ENCODE data around the gene PAPLN.

Gene PAPLN

GRCh38 chr14:73261520-73262426 is 24.5 kb downstream of the PAPLN start:
- DNase-seq: no peak

DNA sequence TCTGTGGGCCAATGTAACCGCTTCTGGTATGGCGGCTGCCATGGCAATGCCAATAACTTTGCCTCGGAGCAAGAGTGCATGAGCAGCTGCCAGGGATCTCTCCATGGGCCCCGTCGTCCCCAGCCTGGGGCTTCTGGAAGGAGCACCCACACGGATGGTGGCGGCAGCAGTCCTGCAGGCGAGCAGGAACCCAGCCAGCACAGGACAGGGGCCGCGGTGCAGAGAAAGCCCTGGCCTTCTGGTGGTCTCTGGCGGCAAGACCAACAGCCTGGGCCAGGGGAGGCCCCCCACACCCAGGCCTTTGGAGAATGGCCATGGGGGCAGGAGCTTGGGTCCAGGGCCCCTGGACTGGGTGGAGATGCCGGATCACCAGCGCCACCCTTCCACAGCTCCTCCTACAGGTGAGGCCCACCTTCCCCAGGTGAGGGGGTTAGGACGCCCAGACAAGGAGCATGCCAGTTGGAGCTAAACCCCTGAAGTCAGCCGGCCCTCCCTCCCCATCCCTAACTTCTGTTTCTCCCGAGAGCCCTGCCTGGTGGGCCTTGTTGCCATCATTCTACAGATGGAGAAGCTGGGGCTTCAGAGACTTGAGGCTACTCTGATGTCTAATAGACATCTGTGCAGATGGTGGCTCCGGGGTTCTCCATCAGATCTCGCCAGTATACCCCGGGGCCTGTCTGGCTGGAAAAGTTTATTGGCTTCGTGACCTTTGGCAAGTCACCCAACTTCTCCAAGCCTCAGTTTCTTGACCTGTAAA is 25.3 kb downstream of the PAPLN start:
- no peak for DNase-seq

- peak in 2 of 3 experiments; percentile 33 to 41 for DNase-seq
Measured at GRCh38 chr14:73263606-73264005, 26.3 kb downstream of the PAPLN start.

DNA sequence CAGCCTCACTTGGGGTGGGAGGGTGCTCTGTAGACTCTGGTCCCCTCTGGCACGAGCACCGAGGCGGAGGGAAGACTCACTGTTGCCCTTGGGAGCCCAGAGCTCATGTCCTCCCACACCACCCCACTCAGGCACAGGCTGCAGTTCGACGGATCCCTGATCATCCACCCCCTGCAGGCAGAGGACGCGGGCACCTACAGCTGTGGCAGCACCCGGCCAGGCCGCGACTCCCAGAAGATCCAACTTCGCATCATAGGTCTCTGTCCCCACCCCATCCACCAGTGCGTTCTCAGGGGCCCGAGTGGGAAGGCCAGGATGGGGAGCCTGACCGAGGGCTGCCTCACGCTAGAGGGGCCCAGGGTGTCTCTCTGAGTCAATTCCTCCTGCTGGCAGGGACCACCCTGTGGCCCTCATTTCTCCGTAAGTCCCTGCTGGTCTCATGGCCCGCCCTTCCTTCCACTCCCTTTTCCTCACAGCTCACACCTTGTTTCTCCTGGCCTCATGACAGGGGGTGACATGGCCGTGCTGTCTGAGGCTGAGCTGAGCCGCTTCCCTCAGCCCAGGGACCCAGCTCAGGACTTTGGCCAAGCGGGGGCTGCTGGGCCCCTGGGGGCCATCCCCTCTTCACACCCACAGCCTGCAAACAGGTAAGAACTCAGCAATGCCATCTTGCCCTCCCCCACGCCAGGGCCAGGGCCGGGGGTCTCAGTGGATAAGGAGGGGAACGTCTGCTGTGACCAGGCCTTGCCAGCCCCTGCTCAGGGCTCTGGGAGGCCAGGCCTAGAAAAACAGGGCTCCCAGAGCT is 27.0 kb downstream of the PAPLN start:
- peak in 1 of 3 experiments; percentile 41 for DNase-seq

- no peak for DNase-seq
Measured at GRCh38 chr14:73264885-73265720, 27.8 kb downstream of the PAPLN start.

- DNase-seq: no peak
Measured at GRCh38 chr14:73265721-73266046, 28.4 kb downstream of the PAPLN start.

DNA sequence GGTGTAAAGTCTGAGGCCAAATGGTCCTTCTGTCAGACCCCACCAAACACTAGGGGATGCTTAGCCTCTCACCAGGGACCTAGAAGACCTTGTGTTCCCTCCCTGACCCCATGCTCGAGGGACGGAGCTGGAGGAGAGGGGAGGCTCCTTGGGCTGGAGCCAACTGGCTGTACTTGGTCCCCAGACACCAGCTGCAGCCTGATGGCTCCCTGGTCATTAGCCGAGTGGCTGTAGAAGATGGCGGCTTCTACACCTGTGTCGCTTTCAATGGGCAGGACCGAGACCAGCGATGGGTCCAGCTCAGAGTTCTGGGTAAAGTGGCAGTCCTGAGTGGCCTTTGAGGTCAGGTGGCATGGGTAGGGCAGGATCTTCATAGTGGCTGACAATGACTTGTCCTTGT is 29.0 kb downstream of the PAPLN start:
- no peak for DNase-seq

GRCh38 chr14:73267474-73267873 is 30.2 kb downstream of the PAPLN start:
- DNase-seq: no peak

DNA sequence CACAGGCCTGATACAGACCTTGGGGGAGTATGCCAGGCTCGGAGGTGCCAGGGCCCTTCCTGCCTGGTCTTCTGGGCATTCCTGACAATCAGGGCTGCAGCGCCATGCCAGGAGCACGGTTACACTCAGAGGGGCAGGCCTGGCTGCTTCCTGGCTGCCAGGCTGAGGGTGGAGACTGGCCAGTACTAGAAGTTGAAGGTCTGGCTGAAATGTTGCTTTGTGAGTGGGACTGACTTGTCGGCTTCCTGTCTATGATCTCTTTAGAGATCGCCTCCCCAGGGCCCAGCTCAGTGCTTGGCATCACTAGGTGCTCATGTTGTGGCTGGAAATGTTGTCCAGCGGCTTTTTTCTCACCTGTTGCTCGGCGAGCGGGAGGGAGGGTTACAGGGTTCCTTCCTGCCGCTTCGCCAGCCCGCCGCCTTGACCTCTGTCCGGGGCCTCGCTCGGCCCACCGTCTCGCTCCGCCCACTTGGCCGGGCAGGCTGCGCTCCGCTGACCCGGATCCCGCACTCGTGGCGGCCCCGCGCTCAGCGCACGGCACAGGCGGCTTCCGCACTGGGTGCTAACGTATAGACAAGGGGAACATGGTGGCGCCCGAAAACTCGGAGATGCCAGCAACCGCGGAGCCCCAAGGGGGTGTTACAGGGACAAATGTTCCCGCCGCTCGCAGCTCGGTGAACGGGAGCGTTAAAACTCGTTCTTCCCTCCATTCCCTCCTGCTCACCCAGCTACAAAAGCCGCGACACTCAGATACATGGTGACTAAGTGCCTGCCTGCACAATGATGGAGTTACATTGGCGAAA is 32.6 kb downstream of the PAPLN start:
- no peak for DNase-seq

- no peak for DNase-seq
Measured at GRCh38 chr14:73272393-73272792, 35.1 kb downstream of the PAPLN start.

DNA sequence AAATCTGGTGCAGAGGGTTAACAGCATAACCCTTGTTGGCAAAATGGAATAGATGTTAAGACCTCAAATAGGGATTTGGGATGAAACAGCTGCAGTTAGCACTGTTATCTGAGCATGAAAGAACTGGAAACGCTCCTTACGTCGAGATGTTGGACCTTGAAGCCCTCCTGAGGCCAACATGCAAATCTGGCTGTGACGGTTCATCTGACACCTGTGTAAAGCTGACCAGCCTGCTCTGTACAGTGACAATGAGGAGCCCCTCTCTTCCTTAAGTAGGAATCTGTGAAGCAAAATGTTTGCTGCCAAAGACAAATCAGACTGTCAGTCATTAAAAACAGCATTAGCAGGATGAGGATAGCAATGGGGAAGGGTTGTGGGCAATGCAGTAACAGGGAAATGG is 36.5 kb downstream of the PAPLN start:
- DNase-seq: no peak

DNA sequence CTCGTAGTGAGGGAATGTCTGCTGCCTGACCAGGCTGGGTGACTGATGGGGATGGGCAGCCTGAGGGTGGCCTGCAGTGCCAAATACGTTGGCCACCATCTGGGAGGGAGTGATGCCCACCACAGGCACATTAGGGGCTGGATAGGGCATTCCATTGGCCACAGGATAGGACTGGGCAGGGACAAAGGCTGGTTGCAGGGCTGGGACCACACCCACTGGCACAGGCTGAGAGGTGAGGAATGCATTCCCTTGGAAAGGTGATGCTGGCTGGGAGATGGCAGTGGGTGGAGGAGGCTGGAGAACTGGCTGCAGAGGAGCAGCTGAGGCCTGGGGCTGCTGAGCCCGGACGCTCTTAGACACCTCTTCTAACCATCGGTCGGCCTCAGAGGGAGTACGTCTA is 39.5 kb downstream of the PAPLN start:
- no peak for DNase-seq

GRCh38 chr14:73277376-73277775 is 40.1 kb downstream of the PAPLN start:
- DNase-seq: no peak

DNA sequence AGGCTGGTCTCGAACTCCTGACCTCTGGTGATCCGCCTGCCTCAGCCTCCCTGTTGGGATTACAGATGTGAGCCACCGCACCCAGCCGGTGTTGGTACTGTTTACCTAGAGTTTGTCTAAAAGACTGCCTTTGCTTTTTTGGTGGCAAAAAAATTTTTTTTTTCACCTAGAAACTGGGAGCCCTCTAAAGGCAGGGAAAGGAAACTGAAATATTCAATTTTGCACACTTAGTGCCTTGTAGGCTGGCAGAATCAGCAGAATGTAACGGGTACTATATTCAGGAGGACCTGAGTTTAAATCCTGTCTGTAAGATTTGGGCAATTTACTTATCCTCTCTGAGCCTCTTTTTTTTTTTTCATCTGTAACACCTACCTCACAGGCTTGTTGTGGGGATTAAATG is 43.6 kb downstream of the PAPLN start:
- DNase-seq: no peak

- peak in 2 of 3 experiments; percentile 42 to 49 for DNase-seq
Measured at GRCh38 chr14:73283608-73284379, 46.5 kb downstream of the PAPLN start.

- no peak for DNase-seq
Measured at GRCh38 chr14:73285979-73286378, 48.7 kb downstream of the PAPLN start.

DNA sequence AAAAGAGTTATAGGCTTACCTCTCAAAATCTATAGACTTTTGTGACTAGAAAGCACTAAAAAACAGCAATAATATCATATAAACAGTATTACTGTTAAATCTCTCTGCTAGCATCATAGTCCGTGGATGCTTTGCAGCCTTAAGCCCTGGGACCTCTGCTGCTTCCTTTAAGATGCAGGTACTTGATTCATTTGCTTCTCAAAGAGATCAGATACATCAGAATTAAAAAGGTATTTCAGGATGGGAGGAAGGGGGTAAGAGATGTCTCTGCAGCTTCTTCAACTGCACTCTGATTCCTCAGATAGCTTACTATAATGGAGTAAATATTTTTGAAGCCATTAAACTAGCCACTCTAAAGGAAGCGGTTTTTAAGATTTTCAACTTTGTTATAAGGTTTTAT is 49.3 kb downstream of the PAPLN start:
- DNase-seq: no peak

GRCh38 chr14:73287071-73287470 is 49.8 kb downstream of the PAPLN start:
- no peak for DNase-seq

- no peak for DNase-seq
Measured at GRCh38 chr14:73289308-73289707, 52.0 kb downstream of the PAPLN start.

DNA sequence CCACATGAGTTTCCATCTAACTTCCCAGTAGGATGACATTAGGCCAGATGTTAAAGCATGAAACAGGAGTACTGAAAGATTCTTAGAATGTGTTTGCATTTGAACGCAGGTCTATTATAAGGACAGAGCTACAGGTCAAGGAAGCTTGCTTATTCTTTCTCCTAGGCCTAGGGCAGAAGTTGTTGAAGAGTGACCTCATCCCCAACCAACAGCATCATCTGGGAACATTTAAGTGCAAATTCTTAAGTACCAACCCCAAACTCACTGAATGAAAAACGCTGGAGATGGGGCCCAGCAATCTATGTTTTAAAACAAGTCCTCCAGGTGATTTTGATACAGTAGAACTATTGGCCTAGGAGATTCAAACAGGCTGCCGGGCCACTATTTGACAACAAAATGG is 52.4 kb downstream of the PAPLN start:
- no peak for DNase-seq

DNA sequence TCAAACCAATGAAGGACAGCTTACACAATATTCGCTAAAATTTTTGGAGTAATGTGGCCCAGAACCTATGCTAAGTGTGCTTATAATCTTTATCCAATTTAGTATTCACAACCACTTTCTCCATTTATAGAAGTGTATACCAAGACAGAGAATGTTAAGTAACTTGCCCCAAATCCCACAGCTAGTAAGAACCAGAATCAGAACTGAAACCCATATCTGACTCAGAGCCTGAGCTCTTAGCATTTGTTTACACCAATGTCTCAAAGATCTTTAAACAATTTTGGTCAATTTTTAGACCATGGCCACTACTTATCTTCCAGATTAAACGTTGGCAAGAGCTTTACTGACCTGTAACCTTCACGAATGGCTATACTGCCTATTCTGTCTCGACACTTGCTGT is 53.0 kb downstream of the PAPLN start:
- DNase-seq: no peak
